Body of pancreas (tissue), 4 donors: ENCODE results near the gene PLCB4. TPM values are rescaled to one million over a fixed set of nuclear protein-coding genes. Genes with fewer than 3 reads are reported as not detected.

Source experiments
- ATAC-seq: fragments of 150-250 bp; one replicate; pipeline ENCODE4 v1.9.1; 2016
- DNase-seq, 4 donors: peaks; one replicate each; pipeline ENCODE4 v3.0.0-alpha.2; 2019
- H3K27ac ChIP-seq, 4 donors: fragments of 200-600 bp; sonication (generic); 1 replicate in 3 of 4; 2 replicates in 1 of 4; pipeline versions ENCODE4 v1.5.1 to v1.6.1; 2016 to 2019; ENCODE audit warnings: mild to moderate bottlenecking in 1 of 4, mixed read lengths in 1 of 4, moderate library complexity in 1 of 4
- H3K27me3 ChIP-seq, 2 donors: fragments of 200-600 bp; sonication (generic); one replicate each; pipeline ENCODE4 v1.6.0; 2016; ENCODE audit warnings: mild to moderate bottlenecking in 1 of 2
- H3K36me3 ChIP-seq, 2 donors: fragments of 200-600 bp; sonication (generic); replicated peaks in 1 of 2; 2 replicates each; pipeline ENCODE4 v1.5.1; 2016; ENCODE audit warnings: low read depth in 2 of 2; ENCODE audit not compliant: insufficient read depth in 1 of 2
- H3K4me1 ChIP-seq: fragments of 200-600 bp; sonication (generic); one replicate; pipeline ENCODE4 v1.6.0; 2016
- H3K4me3 ChIP-seq, 2 donors: fragments of 200-600 bp; sonication (generic); 1 replicate in 1 of 2; 2 replicates in 1 of 2; pipeline ENCODE4 v1.5.1; 2016 to 2019
- H3K9me3 ChIP-seq, 3 donors: fragments of 200-600 bp; sonication (generic); 1 replicate in 2 of 3; 2 replicates in 1 of 3; pipeline ENCODE4 v1.5.1; 2016
- CTCF ChIP-seq, 7 experiments: fragments of 450-650 bp in 4 of 7; fragments of 200-600 bp in 3 of 7; sonication (generic) in 3 of 7; IDR thresholded peaks; one replicate each; pipeline ENCODE4 v1.5.1; 2016 to 2019; ENCODE audit warnings: antibody characterized with exemption in 7 of 7
- POLR2A ChIP-seq, 3 donors: fragments of 450-650 bp; IDR thresholded peaks; one replicate each; pipeline ENCODE4 v1.6.1; 2016; ENCODE audit warnings: antibody characterized with exemption in 3 of 3, mild to moderate bottlenecking in 2 of 3
- WGBS, 2 donors: methylation state at CpG; one replicate each; pipeline ENCODE4 v1.1.5; 2017; 5-methylcytosine and 5-hydroxymethylcytosine counted together
- intact Hi-C: fragments of 100-400 bp; cut with DNase I; formaldehyde crosslinking; loops from one replicate; pipeline ENCODE4 v1.15.1; 2023
- total RNA-seq, 2 donors: library from RNA; depleted of rRNA; stranded (reverse); fragments of >200 nt; gene quantifications; one replicate each; pipeline ENCODE4 v1.1.0, GENCODE V29; 2016

PLCB4 gene
- total RNA-seq, 2 donors from 2014 or later, result 1.3 to 3.4 TPM

- Histone ChIP-seq H3K4me1 (peaks cover 15% of the 10 kb centered on the region), H3K36me3 (no peaks in the 10 kb centered on the region), H3K4me3 (no peak overlapping the region), H3K27ac (no peak overlapping the region), H3K9me3 (no peaks in the 10 kb centered on the region), H3K27me3 (peaks cover 0 to 9% of the 10 kb centered on the region in 2 donors)
- no peak for ATAC-seq
- intact Hi-C loops, result no loop called here
- DNase-seq, result no peak
- 86 to 100% methylated on average over 3 of the region's 3 CpGs for WGBS, 2 donors
- TF ChIP-seq CTCF (IDR thresholded peaks at IDR 0.05), result no peak
- TF ChIP-seq POLR2A (IDR thresholded peaks at IDR 0.05), result no peak
These were observed 2.7 kb upstream of the PLCB4 start for GRCh38 chr20:9066191-9066590.

- ATAC-seq (peak; percentile 58), DNase-seq (peak in 3 of 4 donors; percentile 25 to 46 (median 44))
- Histone ChIP-seq H3K27ac (peak overlapping the region in 2 of 4 donors; percentile 15 to 17), H3K36me3 (no peaks in the 10 kb centered on the region), H3K4me1 (peaks cover 15% of the 10 kb centered on the region), H3K27me3 (peaks cover 0 to 9% of the 10 kb centered on the region in 2 donors), H3K4me3 (peak overlapping the region; percentile 46 to 51), H3K9me3 (no peaks in the 10 kb centered on the region)
- intact Hi-C loops, result no loop called here
- 0 to 2% methylated on average over 14 to 44 of the region's 57 CpGs for WGBS, 2 donors
- no peak for TF ChIP-seq CTCF (IDR thresholded peaks at IDR 0.05)
- no peak for TF ChIP-seq POLR2A (IDR thresholded peaks at IDR 0.05)
These were observed 570 bp upstream of the PLCB4 start for GRCh38 chr20:9068233-9068801.

GRCh38 chr20:9070304-9070703 lies 1.4 kb downstream of the PLCB4 start:
- intact Hi-C loops, result no loop called here
- no peak overlapping the region for H3K27ac ChIP-seq

GRCh38 chr20:9071976-9072726 lies 3.3 kb downstream of the PLCB4 start:
- Histone ChIP-seq H3K27ac (no peak overlapping the region), H3K27me3 (peaks cover 0 to 9% of the 10 kb centered on the region in 2 donors), H3K36me3 (no peaks in the 10 kb centered on the region), H3K4me3 (no peak overlapping the region), H3K4me1 (peaks cover 15% of the 10 kb centered on the region), H3K9me3 (no peaks in the 10 kb centered on the region)
- 61 to 67% methylated on average over 2 of the region's 2 CpGs for WGBS, 2 donors
- ATAC-seq, result no peak
- intact Hi-C loops, result no loop called here
- TF ChIP-seq CTCF (IDR thresholded peaks at IDR 0.05) (no peak), POLR2A (IDR thresholded peaks at IDR 0.05) (no peak)
- no peak for DNase-seq

More at GRCh38 chr20:9070304-9070703, 1.4 kb downstream of the PLCB4 start:
- Histone ChIP-seq H3K4me1 (peaks cover 15% of the 10 kb centered on the region), H3K27me3 (peaks cover 0 to 9% of the 10 kb centered on the region in 2 donors), H3K4me3 (no peak overlapping the region), H3K9me3 (no peaks in the 10 kb centered on the region), H3K36me3 (no peaks in the 10 kb centered on the region)
- DNase-seq (no peak), ATAC-seq (no peak)
- 73 to 80% methylated on average over 3 of the region's 3 CpGs for WGBS, 2 donors
- TF ChIP-seq POLR2A (IDR thresholded peaks at IDR 0.05) (no peak), CTCF (IDR thresholded peaks at IDR 0.05) (no peak)
